Coronary artery (tissue), 2 donors: ENCODE data around the gene CHD9NB.

Source experiments
- DNase-seq: peaks from one replicate; pipeline ENCODE4 v3.0.0-alpha.2; 2017; ENCODE audit warnings: low spot score
- H3K27ac ChIP-seq, 2 donors: fragments of 200-600 bp; sonication (generic); one replicate each; pipeline ENCODE4 v1.5.1; 2016 to 2019
- H3K4me3 ChIP-seq: fragments of 200-600 bp; sonication (generic); 2 replicates; pipeline ENCODE4 v1.5.1; 2016; ENCODE audit warnings: mild to moderate bottlenecking, moderate library complexity
- TF ChIP-seq, protein P1 (sequence below): fragments of 200-600 bp; sonication (generic); IDR thresholded peaks from one replicate; pipeline ENCODE4 v1.5.1; 2019; ENCODE audit warnings: antibody characterized with exemption

Gene CHD9NB

DNA sequence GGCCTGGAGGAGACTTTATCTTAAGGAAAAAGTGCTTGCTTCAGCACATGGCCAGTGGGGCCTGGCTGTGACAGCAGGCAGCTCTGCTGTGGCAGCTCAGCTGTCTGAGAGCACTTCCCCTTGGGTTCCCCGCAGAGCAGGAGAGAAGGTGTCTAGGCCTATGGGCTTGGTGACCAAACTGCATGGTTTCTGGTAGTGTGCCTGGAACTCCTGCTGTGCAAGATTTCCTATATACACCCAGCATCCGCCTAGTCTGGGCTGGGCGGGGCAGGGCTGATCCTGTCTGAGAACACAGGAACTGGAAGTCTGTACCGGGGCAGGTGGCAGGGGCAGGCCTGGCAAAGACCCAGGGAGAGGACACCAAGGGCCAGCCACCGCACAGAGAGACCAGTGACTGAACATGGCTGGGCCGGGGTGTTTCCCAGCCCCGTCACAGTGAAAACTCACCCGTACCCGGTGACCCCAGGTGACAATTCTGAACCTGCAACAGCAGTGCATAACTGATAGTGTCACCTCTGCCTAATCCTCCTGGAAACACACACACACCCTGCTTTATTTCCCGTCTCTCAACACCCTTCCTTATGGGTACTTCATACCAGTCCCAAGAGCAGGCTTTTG is 41.4 kb upstream of the CHD9NB start:
- no peak for DNase-seq
- H3K27ac ChIP-seq, result peak overlapping the region in 1 of 2 donors; percentile 80
- no peak overlapping the region for H3K4me3 ChIP-seq
- TF ChIP-seq, protein P1, sequence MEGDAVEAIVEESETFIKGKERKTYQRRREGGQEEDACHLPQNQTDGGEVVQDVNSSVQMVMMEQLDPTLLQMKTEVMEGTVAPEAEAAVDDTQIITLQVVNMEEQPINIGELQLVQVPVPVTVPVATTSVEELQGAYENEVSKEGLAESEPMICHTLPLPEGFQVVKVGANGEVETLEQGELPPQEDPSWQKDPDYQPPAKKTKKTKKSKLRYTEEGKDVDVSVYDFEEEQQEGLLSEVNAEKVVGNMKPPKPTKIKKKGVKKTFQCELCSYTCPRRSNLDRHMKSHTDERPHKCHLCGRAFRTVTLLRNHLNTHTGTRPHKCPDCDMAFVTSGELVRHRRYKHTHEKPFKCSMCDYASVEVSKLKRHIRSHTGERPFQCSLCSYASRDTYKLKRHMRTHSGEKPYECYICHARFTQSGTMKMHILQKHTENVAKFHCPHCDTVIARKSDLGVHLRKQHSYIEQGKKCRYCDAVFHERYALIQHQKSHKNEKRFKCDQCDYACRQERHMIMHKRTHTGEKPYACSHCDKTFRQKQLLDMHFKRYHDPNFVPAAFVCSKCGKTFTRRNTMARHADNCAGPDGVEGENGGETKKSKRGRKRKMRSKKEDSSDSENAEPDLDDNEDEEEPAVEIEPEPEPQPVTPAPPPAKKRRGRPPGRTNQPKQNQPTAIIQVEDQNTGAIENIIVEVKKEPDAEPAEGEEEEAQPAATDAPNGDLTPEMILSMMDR, result no peak

DNA sequence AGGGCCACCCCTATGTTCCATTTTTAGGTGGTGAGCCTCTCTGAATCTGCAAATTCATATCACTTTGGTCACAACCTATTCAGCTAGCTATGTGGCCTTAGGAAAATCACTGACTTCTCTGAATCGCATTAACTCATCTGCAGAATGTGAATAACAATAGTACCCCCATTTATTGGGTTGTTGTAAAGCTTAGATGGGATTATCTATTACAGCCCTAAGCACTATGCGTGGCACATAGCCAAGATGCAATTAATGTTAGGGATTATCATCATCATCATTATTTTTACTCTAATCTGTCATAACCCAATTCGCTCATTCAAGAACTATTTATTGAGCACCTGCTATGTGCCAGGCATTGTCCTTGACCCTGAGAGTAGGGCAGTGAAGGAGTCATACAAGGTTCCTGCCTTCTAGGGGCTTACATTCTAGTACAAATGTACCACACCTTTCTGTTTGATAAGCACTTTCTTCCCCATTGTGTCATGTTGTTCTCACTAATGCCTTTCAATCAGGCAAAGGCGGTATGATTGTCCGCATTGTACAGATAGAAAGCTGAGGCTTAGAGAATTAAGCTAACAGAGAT is 40.6 kb upstream of the CHD9NB start:
- Histone ChIP-seq H3K4me3 (no peak overlapping the region), H3K27ac (peak overlapping the region in 1 of 2 donors; percentile 80)
- TF ChIP-seq, protein P1, result no peak
- DNase-seq, result no peak

DNA sequence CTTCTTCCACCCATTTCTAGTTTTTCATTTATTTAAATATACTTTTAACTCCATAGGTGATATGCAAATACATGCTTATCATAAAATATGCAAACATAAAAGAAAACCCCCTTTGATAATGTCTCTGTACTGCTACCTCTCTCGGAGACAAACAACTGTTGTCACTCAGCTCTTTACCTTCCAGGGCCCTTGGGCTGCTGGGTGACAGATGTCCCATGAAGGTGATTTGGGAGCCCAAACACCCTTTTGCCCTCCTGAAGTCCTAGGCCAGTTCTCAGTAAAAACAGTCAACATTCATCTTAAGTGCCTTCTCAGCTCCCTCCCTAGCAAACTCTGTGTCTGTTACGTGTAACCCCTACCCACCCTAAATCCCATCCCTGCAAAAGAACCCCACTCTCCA is 39.6 kb upstream of the CHD9NB start:
- TF ChIP-seq, protein P1, result no peak
- DNase-seq, result no peak
- Histone ChIP-seq H3K4me3 (no peak overlapping the region), H3K27ac (peak overlapping the region; percentile 67 to 94)

DNA sequence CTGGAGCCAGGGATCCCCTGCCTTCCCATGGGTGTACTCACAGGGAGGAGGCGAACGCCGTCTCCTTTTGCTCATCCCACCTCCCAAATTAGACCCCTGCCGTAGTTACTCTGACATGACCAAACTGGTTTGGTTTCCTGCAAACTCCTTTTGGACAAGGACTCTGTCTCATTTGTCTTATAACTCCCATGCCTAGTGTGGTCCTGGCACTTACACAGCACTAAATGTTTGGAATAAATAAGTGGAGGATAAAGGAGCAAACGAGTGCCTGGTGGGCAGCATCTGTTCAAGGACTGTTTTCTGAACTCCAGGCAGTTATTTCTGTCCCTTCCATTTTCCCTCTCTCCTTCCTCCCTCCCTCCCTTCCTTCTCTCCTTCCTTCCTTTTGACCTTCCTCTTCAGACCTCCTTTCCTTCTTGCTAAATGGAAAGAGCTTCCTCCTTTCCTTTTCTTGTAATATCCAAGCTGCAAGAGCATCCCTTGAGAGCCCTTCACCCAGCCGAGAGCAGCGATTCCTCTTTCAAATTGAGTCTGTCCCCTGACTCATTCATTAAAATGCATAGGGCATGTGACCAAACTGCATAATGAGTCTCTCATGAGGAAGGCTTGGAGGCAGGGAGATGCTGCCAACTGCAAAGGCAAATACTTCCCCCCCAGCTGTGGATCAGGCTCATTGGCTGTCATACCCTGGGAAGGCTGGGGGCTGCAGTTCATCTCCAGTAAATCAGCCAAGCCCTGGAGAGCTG is 38.9 kb upstream of the CHD9NB start:
- TF ChIP-seq, protein P1, result no peak
- DNase-seq, result peak; percentile 77
- Histone ChIP-seq H3K4me3 (peak overlapping the region; percentile 52), H3K27ac (peak overlapping the region; percentile 67 to 94)

DNA sequence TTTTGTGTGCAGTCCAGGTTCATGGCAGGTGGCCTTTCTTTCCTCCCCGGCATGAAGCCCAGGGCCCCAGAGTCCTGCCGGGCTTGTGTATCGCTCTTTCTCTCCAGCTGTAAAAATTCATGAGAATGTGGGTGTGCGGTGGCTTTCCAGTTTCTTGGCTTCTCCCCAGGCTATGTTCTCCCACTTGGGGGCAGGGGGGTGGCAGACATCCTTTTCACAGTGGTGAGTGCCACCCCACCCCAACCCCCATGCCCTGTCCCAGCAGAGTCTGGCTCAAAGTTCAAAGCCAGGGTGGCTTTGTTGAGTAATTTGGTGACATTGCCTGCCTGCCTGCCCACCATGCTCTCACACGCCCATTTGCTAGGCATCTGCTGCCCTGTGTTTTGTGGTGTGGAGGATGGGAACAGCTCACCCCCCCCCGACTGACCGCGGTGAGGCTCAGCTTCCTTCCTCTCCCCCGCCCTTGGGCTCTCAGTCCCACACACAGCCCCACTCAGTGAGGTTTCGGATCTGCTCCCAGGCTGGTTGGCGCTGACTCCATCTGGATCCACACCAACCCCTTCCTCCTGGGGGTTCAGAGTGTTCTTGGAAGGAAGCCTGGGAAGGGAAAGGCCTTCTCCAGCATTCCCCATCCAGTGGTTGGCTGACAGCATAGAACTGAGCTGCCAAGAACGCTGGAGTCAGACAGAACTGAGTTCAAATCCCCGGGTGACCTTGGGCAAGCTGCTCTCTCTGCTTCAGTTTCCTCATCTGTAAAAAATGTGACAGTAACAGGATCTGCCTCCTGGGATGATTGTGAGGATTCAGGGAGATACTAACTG is 38.1 kb upstream of the CHD9NB start:
- DNase-seq, result peak; percentile 99
- H3K4me3 ChIP-seq, result peak overlapping the region; percentile 62
- TF ChIP-seq, protein P1, result no peak
- H3K27ac ChIP-seq, result peak overlapping the region; percentile 67 to 94

DNA sequence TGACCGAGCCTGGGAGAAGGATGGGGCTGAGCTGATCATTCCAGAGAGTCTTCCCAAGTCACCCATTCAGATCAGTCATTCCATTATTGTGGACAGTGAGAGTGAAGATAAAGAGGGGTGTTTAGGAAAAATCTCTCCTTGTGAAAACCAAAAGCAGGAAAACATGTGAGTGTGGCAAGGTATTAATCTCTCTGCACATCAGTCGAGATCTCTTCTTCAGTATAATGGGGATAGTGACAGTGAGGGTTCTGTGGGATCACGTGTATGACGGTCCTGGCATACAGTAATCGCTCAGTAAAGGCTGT is 37.5 kb upstream of the CHD9NB start:
- Histone ChIP-seq H3K27ac (peak overlapping the region; percentile 59 to 94), H3K4me3 (peak overlapping the region; percentile 62)
- no peak for DNase-seq
- TF ChIP-seq, protein P1, result no peak
